SW 1271 (cell line): ENCODE measurements around the gene CCNJL.

ENCODE experiments used
- DNase-seq, 2 experiments: peaks; one replicate each; lab custom pipeline; 2025; lab: John Stamatoyannopoulos, UW

The CCNJL gene

GRCh38 chr5:160221082-160221481, 91.3 kb downstream of the CCNJL start:
- no peak for DNase-seq

GRCh38 chr5:160219356-160219755, 93.0 kb downstream of the CCNJL start:
- DNase-seq: no peak

- DNase-seq: no peak
Measured at GRCh38 chr5:160213537-160213936, 98.8 kb downstream of the CCNJL start.

GRCh38 chr5:160211352-160211751, 101.0 kb downstream of the CCNJL start:
- no peak for DNase-seq

- DNase-seq: no peak
Measured at GRCh38 chr5:160210606-160211005, 101.8 kb downstream of the CCNJL start.

- no peak for DNase-seq
Measured at GRCh38 chr5:160209917-160210316, 102.4 kb downstream of the CCNJL start.

GRCh38 chr5:160207061-160207460, 105.3 kb downstream of the CCNJL start:
- DNase-seq: no peak
